GM10266 (cell line): ENCODE results near the gene GABRG1.

Source experiments
- DNase-seq: peaks from one replicate; pipeline ENCODE4 v3.0.0; 2012; ENCODE audit errors: extremely low spot score
- TF ChIP-seq, protein P1 (sequence below): IDR thresholded peaks from 2 replicates; pipeline ENCODE4 v1.5.1; 2012; ENCODE audit warnings: mild to moderate bottlenecking, low read depth; ENCODE audit not compliant: control insufficient read depth, insufficient read depth; ENCODE audit errors: missing control alignments

Gene GABRG1

DNA sequence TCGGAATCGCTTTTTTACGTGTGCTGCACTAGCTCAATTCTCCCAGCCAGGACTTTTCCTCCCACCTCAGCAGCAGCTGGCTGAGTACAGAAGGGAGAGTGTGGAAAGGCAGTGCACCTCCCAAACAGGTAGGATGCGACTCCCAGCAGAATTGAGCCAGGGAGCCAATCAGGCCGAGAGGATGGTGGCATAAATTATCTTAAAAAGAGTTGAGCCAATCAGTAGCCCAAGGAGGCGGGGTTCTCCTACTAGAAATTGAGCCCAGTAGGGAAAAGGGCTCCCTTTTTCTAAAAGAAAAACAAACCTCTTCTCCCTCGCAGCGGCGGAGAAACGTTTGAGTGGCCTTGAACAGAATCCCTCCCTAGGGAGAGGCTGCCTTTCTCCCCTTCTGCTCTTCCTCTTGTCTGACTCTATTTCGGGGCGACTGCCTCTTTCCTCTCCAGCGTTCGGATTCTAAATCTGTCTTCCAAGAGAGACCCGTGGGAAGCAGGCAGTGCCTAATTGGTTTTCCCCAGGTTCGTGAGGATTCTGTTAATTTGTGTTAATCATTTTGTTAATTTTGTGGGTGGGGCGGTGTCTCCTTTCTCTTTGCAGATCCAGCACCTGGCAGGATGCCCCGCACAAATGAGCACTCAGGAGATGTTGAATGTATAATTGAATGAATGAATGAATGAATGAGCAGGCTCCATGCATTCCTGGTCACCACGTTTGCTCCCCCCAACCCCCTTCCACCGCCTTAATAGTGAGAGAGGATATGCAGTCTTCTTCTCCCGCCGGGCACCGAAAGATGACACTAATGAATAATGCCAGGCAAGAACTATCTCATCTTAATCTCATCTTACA, at the start of gene GABRG1:
Gene GABRG1 (minus strand): TSS at position 142 of the 843 bp plus-strand sequence. CDS start 141 bp downstream, at position 1.
- no peak for DNase-seq
- TF ChIP-seq, protein P1, sequence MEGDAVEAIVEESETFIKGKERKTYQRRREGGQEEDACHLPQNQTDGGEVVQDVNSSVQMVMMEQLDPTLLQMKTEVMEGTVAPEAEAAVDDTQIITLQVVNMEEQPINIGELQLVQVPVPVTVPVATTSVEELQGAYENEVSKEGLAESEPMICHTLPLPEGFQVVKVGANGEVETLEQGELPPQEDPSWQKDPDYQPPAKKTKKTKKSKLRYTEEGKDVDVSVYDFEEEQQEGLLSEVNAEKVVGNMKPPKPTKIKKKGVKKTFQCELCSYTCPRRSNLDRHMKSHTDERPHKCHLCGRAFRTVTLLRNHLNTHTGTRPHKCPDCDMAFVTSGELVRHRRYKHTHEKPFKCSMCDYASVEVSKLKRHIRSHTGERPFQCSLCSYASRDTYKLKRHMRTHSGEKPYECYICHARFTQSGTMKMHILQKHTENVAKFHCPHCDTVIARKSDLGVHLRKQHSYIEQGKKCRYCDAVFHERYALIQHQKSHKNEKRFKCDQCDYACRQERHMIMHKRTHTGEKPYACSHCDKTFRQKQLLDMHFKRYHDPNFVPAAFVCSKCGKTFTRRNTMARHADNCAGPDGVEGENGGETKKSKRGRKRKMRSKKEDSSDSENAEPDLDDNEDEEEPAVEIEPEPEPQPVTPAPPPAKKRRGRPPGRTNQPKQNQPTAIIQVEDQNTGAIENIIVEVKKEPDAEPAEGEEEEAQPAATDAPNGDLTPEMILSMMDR: no peak

GRCh38 chr4:46146993-46147392, 23.1 kb upstream of the GABRG1 start:
- TF ChIP-seq, protein P1: no peak
- no peak for DNase-seq

- TF ChIP-seq, protein P1: no peak
- DNase-seq: no peak
Observed at GRCh38 chr4:46131498-46132057, 7.7 kb upstream of the GABRG1 start.

GRCh38 chr4:46124773-46125413, 1.0 kb upstream of the GABRG1 start:
- TF ChIP-seq, protein P1: no peak
- DNase-seq: no peak

- DNase-seq: no peak
- TF ChIP-seq, protein P1: no peak
Observed at GRCh38 chr4:46081674-46082073, 42.2 kb downstream of the GABRG1 start.

- no peak for DNase-seq
- TF ChIP-seq, protein P1: no peak
Observed at GRCh38 chr4:46081248-46081647, 42.6 kb downstream of the GABRG1 start.
